HG02610 (cell line): ENCODE data around the gene CCDC159.
"Not testable (repeated sequence)": the region's sequence is repeated elsewhere in the genome, so short reads cannot be mapped to it uniquely, and the experiment has no call there.

ENCODE experiments used
- ATAC-seq: cut with Tn5 transposase; IDR thresholded peaks from one replicate; pipeline ENCODE4 v1.9.1; 2021; ENCODE audit warnings: mild to moderate bottlenecking, moderate library complexity; ENCODE audit not compliant: unreplicated experiment

CCDC159 gene, protein sequence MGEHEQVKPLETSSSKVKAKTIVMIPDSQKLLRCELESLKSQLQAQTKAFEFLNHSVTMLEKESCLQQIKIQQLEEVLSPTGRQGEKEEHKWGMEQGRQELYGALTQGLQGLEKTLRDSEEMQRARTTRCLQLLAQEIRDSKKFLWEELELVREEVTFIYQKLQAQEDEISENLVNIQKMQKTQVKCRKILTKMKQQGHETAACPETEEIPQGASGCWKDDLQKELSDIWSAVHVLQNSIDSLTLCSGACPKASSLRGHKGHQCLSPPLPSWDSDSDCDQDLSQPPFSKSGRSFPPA

DNA sequence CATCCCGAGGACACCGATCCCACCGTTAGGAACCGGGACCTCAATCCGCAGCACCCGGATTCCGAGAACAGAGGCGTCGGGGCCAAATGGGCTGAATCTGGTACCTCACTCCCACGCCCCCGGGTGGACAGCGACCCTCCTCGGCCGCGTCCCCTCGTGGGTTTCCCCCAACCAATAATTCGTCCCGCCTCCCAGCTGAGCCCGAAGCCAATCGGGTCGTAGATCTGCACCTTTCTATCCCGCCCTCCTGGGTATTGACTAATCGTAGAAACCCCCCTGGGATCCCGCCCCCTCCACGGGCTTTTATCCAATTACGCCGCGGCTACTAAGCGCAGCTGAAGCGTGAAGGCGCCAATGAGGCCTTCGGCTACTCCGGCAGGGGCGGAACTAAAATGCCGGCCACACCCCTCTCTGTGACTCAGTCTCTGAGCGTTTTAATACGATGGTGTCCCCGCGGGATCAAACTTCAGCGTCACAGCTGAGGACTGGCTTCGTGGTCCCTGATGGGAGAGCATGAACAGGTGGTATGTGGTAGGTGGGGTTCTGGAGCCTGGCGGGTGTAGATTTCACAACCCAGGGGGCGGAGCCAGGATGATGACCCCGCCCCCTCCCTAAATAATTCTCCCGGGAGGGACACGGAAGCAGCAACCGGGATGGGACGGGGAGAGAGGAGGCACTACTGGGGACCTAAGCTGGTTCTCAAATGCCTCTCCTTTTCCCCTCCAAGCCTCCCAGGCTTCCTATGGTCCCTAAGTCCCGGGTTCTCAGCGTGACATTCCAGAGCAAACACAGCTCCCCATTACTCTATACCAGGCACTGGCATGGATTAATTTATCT, at the start of gene CCDC159, which contains the start of gene TMEM205:
CCDC159 (plus strand) TSS at position 416 of the 837 bp plus-strand sequence; CDS start at position 504, 88 bp downstream.
TMEM205 (minus strand) TSS at position 165 of the 837 bp plus-strand sequence. CDS start 649 bp downstream, outside the sequence.
- ATAC-seq = peak; percentile 87

DNA sequence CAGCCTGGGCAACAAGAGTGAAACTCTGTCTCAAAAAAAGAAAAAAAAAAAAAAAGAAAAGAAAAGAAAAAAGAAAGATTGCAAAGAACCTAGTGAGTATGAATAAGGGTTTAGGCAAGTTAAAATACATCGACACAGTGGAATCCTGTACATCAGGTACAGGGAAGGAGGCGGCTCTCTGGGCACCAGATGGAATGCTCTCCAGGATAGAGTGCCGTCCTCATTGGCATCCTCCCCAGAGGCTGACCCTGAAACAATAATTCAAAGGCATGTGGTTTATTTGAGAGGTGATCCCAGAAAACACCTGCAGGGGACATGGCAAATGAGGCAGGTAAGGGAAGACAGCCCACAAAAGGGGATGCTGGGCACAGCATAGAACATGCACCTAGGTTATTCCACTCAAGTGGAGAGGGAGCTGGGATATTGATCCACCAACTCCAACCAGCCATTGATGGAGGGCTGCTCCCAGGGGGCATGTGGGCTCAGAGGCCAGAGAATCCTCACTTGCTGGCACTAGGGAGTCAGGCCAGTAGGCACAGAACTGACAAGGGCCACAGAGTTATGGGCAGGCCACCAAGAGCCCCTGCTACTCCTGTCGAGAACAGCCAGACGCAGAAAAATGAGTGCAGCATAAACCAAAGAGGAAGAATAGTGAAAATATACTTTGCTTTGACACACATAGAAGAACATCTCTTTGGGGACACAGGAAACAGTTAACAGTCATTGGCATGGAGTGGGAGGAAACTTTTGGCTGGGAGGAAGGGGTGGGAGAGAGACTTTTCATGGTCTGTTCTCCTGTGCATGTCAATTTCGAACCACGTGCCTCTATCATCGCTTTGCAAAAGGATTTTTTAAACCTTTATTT, 46.1 kb upstream of the CCDC159 start:
- no peak for ATAC-seq

DNA sequence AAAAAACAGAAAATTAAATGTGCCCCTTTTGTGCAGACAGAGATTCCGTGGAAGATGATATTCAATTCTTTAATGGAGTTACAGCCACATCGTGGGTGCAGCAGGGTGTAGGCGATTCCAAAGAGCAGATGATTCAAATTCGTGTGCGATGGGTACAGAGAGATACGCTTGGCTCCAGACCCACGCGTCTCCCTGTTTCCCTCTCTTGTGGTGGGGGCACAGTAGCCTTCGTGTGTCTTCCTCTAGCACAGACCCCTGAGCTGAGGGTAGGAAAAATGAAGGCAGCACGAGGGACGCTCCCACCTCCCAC, 45.6 kb upstream of the CCDC159 start:
- no peak for ATAC-seq

DNA sequence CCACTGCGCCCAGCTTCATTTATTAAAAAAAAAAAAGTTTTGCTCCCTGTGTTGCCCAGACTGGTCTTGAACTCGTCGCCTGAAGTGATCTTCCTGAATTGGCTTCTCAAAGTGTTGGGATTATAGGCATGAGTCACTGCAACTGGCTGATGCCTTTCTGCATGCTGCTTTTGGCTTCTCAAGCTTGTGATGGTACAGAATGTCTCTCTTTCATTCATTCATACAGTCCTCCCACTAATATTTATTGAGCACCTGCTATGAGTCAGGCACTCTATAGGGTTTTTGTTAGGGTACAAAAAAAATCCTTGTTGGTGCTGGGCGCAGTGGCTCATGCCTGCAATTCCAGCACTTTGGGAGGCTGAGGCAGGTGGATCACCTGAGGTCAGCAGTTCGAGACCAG, 41.4 kb upstream of the CCDC159 start:
- ATAC-seq = no peak

DNA sequence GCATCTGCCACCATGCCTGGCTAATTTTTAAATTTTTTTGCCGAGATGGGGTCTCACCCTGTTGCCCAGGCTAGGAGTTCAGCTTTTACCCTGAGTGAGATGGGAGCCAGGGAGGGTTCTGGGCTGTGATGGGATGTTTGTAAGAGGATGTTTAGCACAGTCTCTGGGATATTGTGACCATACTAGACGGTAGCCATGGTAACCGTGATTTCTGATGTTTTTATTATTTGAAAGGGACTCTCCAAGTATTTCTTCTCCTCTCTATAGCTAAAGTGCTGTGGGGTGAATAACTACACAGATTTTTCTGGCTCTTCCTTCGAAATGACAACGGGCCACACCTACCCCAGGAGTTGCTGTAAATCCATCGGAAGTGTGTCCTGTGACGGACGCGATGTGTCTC, 40.0 kb upstream of the CCDC159 start:
- no peak for ATAC-seq

DNA sequence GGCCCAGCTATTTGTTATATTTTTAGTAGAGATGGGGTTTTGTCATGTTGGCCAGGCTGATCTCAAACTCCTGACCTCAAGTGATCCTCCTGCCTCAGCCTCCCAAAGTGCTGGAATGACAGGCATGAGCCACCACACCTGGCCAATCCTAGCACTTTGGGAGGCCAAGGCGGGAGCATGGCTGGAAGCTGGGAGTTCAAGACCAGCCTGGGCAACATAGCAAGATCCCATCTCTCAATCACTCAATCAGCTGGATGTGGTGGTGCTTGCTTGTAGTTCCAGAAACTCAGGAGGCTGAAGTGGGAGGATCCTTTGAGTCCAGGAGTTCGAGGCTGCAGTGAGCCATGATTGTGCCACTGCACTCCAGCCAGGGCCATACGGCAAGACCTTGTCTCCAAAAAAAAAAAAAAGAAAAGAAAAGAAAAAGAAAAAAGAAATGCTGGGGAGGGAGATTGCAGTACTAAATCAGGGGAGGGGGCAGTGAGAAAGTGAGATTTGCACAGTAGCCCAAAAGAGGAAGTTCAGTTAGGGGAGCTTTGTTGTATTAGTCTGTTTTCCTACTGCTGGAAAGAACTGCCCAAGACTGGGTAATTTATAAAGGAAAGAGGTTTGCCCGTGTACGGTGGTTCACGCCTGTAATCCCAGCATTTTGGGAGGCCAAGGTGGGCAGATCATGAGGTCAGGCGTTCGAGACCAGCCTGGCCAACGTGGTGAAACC, 25.9 kb upstream of the CCDC159 start:
- not testable (repeated sequence) for ATAC-seq

DNA sequence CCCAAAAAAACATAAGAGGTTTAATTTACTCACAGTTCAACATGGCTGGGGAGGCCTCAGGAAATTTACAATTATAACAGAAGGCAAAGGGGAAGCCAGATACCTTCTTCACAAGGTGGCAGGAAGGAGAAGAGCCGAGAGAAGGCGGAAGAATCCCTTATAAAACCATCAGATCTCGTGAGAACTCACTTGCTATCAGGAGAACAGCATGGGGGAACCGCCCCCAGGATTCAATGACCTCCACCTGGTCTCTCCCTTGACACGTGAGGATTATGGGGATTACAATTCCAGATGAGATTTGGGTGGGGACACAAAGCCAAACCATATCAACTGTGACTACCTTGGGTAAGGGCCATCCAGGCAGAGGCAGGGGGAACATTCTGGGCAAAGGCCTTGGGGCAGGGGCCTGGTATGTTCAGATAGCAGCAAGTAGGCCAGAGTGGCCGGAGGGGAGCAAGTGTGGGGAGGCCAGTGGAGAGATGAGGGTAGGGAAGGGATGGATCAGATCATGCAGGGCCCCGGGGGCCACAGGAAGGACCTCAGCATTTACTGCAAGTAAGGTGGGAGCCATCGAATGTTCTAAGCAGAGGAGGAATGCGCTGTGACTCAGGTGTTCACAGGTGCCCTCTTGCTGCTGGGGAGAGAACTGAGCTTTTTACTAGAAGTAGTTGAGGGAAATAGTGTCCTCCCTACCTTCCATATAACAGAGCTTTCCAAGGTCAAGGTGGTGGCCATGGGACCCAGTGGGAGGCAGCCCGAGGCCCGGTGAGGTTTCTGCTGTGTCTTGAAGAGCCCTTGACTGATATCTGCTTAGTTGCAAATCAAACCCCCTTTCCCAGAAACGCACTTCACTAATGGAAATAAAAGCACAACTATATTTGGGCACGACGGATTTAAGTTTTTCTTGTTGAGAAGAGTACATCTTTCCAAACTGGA, 24.9 kb upstream of the CCDC159 start:
- no peak for ATAC-seq

DNA sequence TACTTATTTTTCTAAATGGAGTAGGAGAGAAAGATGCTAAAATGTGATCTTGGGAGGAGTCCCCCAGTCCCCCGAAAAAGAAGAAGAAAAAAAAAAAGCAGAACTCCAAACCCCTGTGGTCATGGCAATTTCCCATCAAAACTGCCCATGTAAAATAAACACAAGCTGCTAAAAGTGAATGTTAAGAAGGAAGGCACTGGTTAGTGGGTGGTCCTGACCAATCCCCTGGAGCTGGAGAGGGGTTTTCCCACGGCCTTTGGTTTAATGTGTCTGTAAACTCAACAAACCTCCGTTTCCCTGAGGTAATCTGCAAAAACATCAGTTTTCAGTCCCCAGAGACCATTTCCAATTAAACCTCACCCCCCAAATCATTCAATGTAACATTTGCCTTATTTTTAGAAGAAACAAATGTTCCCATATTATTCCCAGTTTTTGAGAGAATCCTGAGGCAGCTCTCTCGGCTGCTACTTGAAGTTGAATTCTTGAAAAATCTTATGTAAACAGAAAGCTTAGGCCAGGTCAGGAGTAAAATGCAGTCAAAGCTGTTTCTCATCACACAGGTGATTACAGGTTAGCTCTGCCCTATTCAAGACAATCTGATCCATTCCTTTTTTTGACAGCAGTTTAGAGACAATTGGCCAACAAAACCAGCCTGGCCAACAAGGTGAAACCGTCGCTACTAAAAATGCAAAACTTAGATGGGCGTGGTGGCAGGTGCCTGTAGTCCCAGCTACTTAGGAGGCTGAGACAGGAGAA, 23.9 kb upstream of the CCDC159 start:
- no peak for ATAC-seq

DNA sequence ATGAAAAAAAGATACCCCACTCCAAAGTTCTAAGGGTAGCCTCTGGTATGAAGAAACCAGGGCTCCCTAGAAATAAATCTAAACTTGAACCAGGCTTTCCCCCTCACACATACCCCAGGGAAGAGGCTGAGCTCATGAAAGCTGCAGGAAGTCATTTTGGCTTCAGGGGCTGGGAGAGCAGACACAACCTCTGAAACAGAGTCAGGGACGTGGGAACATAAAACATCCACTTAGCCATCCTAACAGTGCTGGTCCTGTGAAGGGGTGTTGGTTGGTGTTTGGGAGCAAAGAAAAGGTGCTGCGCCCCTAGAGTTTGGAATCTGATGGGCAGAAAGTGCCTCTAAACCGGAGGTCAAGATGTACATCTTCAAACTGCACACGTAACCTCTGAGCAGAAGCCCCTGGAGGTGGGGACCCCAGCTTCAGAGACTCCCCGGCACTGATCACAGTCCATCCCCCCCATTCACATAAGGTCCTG, 22.7 kb upstream of the CCDC159 start:
- no peak for ATAC-seq

DNA sequence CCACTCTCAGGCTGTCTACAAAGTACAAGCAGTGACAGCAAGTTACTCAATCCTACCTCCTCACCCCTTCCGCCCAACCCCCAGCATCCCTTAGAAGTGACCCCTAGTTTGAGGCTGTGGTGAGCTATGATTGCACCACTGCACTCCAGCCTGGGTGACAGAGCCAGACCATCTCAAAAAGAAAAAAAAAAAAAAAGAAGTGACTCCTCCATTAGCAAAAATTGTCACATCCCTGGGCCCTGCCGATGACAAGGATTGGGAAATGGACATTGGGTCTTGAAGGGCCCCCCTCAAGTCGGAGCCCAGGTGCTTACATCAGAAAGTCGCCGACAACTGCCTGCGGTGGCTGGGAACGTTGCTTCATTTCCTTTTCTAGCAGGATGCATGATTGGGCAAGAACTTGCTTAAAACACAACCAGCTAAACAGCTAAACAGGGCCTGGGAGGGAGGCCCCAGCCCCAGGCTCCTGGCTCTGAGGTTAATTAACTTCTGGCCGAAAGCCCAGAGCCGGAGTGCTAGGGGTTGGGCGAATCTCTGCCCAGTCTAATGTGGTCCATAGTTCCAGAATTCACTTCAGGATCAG, 22.1 kb upstream of the CCDC159 start:
- no peak for ATAC-seq

DNA sequence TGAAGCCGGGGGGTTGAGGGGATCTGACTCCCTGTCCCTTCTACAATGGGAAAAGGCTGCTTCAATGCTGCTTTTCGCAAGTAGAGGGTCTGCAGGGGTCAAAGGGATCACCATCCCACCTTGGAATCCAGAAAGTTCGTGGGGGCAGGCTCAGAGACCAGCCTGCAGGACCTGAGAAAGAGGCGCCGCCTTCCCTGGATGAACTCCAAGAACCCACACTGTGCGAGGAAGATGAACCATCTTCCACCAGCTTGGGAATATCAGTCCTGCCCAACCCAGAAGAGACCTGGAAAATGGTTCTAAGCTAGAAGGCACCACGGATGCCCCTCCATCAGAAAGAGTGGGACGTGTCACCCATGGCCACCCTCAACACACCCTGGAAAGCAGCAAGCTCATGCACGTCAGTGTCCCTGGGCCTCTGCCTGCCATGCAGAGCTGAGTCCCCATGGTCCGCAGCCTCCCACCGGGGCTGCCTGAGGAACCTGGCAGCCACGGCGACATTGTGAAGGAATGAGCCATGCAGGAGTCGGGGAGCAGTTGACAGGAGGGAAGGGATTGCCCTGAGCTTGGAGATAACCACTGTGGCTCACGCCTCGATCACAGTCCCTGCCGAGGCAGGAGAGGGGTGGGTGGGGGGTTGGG, 21.4 kb upstream of the CCDC159 start:
- ATAC-seq = no peak

DNA sequence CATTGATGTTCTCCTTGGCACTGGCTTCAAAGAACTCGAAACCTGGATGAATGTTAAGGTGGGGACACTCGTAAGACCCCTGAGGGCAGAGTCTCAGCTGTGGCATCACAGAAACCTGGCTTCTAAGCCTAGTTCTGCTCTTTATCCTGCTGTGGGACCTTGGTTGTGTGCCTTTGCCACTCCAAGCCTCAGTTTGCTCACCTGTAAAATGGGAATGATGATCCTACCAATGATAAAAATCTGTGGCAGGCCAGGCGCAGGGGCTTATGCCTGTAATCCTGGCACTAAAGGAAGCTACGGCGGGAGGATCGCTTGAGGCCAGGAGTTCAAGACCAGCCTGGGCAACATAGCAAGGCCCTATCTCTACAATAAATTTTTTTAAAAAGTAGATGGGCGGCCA, 20.8 kb upstream of the CCDC159 start:
- no peak for ATAC-seq

DNA sequence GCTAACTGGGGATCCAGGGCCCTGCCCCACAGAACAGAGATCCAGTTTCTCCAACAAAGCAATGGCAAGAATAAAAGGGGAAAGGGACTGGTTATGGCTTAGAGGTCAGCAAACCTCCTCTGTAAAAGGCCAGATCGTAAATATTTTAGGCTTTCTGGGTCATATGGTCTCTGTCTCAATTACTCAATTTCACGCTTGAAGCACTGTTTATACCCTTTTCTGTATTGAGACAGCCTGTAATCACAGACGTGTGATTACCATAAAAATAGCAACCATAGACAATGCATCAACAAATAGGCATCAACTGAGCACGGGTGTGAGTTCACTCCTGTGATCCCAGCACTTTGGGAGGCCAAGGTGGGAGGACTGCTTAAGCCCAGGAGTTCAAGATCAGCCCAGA, 16.2 kb upstream of the CCDC159 start:
- ATAC-seq = no peak

DNA sequence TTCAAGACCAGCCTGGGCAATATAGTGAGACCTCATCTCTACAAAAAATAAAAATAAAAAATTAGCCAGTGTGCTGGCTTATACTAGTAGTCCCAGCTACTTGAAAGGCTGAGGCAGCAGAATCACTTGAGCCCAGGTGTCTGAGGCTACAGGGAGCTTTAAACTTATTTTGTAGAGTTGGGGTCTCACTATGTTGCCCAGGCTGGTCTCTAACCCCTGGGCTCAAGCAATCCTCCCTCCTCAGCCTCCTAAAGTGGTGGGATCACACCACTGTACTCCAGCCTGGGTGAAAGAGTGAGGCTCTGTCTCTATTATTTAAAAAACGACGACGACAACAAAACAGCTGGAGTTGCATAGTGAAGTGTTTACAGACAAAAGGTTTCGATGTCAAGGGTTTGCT, 14.8 kb upstream of the CCDC159 start:
- no peak for ATAC-seq

DNA sequence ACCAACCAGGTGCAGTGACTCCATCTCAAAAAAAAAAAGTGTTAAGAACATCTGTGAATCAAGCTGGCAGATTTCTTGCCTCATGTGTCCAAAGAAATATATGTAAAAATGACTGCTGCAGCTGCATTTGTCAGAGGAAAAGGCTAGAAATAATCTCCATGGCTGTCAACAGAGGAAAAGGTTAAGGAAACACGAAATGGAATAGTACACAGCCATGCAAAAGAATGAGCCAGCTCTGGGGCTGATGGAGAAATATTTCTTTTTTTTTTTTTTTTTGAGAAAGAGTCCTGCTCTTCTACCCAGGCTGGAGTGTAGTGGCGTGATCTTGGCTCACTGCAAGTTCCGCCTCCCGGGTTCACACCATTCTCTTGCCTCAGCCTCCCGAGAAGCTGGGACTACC, 13.5 kb upstream of the CCDC159 start:
- no peak for ATAC-seq

DNA sequence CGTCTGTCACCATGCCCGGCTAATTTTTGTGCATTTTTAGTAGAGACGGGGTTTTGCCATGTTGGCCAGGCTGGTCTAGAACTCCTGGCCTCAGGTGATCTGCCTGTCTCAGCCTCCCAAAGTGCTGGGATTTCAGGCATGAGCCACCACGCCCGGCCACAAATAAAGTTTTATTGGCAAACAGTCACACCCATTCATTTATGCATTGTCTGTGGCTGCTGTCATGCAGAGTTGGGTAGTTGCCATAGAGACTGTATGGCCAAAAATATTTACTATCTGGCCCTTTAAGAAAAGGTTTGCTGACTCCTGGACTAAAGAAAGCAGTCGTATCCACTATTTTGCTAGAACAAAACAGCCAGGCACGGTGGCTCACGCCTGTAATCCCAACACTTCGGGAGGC, 12.5 kb upstream of the CCDC159 start:
- ATAC-seq = not testable (repeated sequence)

DNA sequence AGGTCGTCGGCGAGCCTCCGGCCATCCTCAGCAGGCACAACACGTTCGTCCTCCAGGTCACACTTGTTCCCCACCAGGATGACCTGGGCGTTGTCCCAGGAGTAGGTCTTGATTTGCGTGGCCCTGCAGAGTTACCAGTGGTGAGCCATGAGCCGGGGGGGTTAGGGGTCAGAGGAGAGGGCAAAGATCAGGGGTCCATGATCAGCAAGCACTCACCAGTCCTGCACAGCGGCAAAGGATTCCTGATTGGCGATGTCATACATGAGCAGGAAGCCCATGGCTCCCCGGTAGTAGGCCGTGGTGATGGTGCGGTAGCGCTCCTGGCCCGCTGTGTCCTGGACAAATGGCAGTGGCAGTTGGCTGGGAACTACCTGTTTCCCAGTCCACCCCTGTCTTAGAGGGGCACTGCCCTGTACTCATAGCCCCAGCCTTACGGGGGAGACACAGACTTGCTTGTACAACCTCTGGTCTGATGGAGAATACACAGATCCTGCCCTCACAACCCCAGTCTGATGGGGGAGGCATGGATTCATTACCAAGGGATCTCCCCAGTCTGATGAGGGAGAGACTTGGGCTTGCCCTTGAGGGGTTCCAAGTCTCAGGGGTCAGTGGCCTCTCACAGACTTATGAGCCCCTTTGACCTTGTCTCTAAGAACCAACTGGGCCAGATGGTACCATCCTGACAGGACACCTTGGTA, 10.7 kb upstream of the CCDC159 start:
- ATAC-seq = no peak
